Ishikawa (cell line): ENCODE measurements around the gene ERAL1.

ENCODE experiments used
- CEBPB ChIP-seq: IDR thresholded peaks from 2 replicates; pipeline ENCODE4 v1.6.1; 2012
- CREB1 ChIP-seq: IDR thresholded peaks from 2 replicates; pipeline ENCODE4 v1.6.1; 2012; ENCODE audit warnings: low read depth
- EP300 ChIP-seq: IDR thresholded peaks from 2 replicates; pipeline ENCODE4 v1.6.1; 2012; ENCODE audit warnings: borderline replicate concordance
- TEAD4 ChIP-seq: IDR thresholded peaks from 2 replicates; pipeline ENCODE4 v1.6.1; 2012
- YY1 ChIP-seq: IDR thresholded peaks from 2 replicates; pipeline ENCODE4 v1.6.1; 2012; ENCODE audit warnings: low read depth
- TF ChIP-seq, protein P1 (sequence below): IDR thresholded peaks from 2 replicates; pipeline ENCODE4 v1.6.1; 2012

DNA sequence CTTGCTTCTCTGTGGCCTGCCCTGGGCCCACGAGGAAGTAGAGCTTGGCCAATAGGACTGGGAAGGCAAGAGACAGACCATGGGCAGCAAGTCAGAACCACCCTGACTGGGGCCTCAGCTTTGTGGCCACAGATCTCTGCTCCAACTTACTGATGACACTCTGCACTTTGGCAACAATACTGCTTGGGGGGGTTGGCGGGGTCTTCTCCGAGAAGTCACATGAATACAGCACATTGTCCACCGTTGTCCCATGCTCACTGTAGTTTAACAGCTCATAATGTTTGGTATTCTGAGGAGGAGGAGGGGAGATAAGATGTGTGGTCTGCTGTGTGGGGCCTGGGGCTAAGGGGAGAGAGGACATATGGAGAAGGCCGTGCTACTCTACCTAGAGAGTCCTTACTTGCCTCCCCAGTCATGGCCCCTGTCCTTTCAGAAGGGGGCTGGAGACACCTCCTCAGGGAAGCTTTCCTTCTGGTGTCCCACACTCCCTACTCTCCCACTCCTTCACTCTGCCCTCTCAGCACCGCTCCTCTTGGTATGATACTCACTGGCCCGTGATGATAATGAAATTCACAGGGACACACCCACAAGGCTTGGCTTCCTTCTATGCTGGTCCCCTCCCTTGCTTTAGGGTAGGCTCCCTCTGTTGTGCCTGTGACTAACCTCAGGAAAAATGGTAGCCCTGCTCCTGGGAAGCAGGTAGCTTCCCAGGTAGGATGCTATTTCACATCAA lies 52.1 kb downstream of the ERAL1 start:
- TF ChIP-seq EP300, result no peak
- TF ChIP-seq, protein P1, sequence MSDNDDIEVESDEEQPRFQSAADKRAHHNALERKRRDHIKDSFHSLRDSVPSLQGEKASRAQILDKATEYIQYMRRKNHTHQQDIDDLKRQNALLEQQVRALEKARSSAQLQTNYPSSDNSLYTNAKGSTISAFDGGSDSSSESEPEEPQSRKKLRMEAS, result no peak
- no peak for TF ChIP-seq CREB1
- TF ChIP-seq CEBPB, result no peak
- TF ChIP-seq TEAD4, result no peak
- TF ChIP-seq YY1, result no peak
